SW 1271 (cell line): ENCODE data around the gene TMOD1.

ENCODE experiments used
- DNase-seq, 2 experiments: peaks; one replicate each; lab custom pipeline; 2025; lab: John Stamatoyannopoulos, UW

Gene TMOD1

GRCh38 chr9:97518166-97518908 is 16.9 kb downstream of the TMOD1 start:
- DNase-seq, result no peak

- DNase-seq, result no peak
These were observed 17.4 kb downstream of the TMOD1 start for GRCh38 chr9:97518909-97519307.

DNA sequence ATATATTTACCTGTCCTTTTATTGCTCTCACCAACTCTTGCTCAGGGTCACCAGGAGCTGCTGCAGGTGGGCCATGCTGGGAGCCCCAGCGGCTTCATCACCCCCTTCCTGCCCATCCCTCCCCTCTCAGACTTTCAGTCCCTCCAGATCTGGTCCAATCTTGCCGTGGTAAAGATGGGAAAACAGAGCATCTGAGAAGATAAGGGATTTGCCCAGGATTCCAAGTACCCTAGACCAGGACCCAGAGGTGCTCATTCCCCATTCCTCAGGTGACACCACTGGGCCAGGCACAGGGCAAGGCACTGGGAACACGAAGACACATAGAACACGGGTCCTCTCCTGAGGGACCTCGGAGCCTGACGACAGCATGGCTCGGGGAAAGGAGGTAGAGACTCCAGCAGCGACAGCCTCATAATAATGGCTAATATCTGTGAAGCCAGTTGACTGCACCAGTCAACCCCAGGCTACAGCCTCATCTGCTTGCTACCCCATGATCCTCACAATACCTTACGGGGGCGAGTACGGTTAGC is 18.0 kb downstream of the TMOD1 start:
- no peak for DNase-seq

DNA sequence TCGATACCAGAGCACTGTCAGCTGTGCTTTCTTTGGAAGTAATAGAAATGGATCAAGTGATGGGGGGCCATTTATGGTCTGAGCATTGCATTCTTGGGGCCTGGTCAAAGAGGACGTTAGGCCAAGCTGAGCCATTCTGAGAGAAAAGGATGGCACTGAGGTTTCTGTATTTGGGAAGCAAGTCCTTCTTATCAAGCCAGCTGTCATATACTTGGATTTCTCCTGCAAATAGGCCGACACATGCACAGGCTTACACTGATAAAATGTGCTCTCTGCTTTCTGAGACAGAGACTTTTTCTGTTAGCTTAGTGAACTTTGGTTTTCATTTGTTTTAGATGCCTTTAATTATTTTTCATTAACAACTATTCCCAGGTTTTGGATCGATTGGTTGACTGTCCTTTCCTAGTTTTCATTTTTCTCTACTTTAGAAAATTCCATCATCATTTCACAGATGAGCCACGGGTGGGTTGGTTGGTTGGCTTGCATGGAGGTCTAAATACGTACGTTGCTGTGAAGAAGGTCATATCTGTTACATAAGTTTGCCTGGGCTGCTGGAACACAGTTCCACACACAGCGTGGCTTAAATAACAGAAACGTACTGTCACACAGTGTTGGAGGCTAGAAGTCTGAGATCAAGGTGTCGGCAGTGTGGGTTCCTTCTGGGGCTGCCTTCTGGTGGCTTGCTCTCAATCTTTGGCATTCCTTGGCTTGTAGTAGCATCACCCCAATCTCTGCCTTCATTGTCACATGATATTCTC is 20.3 kb downstream of the TMOD1 start:
- no peak for DNase-seq

DNA sequence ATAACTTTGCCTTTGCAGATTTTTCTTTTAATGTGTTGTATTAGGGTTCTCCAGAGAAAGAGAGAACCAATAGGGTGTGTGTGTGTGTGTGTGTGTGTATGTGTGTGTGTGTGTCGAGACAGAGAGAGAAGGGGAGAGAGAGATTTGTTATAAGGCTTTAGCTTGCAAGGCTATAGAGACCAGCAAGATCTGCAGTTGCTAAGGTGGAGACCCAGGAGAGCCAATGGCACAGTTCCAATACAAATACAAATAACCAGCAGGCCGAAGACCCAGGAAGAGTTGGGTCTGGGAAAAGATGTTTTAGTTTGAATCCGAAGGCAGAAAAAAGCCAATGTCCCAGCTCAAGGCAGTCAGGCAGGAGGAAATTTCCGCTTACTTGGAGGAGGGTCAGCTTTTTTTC is 23.0 kb downstream of the TMOD1 start:
- no peak for DNase-seq

DNA sequence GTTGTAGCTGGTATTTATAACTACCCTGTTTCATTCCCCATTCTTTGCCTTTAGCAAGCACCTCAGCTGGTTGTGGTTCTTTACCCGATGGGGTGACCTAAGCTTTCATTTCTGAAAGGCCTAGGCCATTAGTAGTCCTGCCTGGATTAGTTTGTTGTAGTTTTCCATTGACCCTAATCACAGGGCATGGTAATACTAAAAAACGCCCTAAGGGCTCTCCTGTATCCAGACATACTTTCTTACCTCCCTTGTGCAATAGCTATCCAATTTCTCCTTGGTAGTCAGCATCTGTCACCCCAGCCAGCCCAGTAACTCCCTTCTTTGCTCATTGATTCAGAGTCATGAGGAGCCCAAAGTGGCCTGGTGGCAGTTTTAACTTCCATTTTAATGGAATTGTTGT is 24.0 kb downstream of the TMOD1 start:
- DNase-seq, result no peak

GRCh38 chr9:97526895-97527575 is 25.6 kb downstream of the TMOD1 start:
- no peak for DNase-seq

- no peak for DNase-seq
These were observed 26.4 kb downstream of the TMOD1 start for GRCh38 chr9:97527626-97528528.

DNA sequence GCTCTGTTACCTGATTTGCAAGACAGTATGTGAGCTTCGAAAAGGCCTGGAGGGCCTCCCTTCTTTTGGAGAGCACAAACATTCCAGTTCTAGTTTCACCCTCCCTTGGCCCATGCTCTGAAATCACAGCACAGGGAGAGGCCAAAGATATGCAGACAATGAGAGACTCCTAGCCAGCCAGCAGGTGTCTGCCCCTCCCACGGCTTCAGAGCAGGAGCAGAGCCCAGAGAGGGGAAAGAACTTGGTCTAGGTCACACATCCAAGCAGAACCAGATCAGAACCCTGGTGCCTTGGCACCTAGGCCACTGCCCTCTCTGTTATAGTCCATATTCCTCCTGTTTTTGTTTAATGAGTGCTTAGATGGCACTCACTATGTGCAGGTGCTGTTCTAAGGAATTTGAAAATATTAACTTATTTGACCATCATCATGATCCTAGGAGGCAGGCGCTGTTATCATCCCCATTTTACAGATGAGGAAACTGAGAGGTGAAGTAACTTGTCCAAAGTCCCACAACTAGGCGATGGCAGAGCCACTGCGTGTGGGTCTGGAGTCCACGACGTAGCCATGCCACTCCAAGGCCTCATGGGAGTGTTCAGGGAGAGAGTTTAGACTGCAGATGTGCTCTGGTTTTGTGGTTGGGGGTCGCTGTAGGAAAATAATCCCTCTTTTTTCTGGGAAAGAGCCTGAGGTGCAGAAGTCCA is 27.2 kb downstream of the TMOD1 start:
- DNase-seq, result no peak

DNA sequence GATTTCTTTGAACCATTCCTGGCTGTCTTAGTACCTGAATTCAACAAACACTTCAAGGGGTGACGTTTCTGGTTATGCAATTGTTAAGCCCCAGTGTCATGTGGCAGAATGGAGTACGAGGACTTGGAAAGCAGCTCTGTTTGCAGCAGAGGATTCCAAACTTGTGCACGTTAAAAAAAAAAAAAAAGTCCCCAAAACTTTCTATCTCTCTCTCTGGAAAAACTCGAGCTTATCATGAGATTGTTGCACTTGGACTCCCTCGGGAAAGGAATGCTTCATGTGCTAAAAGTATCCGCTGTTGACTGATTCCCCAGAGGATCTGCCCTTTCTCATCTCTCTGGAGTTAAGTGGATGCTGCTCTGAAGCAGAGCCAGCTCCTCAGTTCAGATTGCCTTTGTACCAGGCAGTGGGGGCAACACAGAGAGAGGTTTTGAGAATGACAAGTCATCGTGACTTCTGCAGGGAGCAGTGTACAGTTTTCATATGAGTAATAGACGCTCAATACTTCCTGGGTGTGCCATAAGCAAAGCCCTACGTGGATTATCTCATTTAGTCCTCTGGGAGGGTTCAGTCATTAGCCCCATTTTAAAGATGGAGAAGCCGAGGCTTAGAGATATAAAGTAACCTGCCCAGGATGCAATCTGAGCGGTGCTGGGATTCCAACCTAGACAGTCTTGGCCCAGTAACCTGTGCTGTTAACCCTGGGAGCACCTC is 28.1 kb downstream of the TMOD1 start:
- no peak for DNase-seq

DNA sequence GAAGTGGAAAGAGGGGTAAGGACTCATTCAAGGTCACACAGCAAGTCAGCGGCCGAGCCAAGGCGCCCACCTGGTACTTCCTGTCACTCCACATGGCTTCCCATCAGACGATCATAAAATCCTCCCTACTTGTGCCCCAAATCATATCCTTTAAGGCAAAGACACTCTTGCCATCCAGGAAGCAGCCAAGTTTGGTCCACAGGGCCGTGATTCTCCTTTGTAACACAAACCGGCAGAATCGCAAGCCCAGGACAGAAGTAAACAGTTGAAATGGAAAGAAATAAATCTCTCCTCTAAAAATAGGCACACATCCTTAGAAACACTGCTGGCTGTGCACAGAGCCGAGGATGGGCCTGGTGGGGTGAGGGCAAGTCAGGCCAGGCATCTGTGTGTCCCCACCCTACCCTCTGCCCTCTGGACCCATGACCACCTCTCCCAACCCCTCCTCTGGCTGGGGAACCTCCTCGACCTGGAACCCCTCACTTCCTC is 30.5 kb downstream of the TMOD1 start:
- no peak for DNase-seq

DNA sequence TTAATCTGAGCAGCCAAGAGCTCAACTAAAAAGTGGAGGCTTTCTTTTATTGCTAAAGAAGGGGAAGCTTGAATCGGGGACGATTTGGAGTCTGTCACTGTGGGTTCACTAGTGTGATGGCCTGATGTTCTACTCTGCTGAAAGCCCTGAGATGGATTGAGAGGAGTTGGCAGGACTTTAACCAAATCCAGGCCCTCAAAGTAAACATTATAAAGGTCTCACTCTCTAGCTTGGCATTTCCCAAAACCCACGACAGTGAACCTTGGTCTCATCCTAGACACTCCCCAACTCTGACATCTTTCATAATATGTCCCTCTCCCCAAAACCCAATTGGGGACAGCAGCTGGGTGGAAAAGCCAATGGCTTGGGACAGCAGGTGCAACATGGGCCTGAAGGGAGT is 32.7 kb downstream of the TMOD1 start:
- no peak for DNase-seq

GRCh38 chr9:97534961-97535594 is 33.6 kb downstream of the TMOD1 start:
- DNase-seq, result no peak

- no peak for DNase-seq
These were observed 34.3 kb downstream of the TMOD1 start for GRCh38 chr9:97535771-97536170.

DNA sequence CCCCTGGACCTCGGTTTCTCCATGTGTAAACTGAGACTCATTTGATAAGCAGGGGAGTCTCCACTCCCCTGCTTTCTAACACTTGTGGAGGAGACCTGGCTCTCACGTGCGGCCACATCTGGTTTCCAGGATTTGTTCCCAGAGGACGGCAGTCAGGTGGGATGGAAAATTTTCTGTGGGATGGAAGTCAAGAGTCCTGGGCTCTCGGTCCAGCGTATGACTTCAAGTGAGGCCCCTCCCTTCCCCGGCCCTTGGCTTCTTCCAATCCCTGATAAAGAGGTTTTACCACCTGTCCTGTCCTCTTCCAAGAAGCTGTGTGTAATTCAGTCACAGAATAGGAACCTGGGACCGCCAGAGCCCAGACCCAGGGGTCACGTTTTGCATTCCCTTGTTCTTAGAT is 35.0 kb downstream of the TMOD1 start:
- no peak for DNase-seq

- no peak for DNase-seq
These were observed 42.1 kb downstream of the TMOD1 start for GRCh38 chr9:97543561-97543960.

DNA sequence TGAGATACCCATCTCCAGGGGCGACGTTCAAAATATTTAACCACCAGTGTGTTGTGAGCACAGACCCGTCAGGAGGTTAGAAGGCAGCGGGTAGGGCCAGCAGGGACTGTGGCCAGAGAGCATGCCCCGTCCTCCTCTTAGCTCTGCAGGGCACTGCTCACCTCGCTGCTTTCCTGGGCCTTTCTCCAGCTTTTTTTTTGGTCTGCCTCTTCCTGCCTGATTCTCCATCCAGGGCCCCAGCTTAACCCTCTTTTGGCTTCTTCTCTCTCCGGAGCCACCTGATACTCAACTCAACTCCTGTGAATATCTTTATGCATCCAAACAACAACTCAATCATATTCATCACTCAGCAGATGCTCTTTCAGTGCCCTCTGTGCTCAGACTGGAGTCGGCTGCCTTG is 44.0 kb downstream of the TMOD1 start:
- DNase-seq, result no peak

DNA sequence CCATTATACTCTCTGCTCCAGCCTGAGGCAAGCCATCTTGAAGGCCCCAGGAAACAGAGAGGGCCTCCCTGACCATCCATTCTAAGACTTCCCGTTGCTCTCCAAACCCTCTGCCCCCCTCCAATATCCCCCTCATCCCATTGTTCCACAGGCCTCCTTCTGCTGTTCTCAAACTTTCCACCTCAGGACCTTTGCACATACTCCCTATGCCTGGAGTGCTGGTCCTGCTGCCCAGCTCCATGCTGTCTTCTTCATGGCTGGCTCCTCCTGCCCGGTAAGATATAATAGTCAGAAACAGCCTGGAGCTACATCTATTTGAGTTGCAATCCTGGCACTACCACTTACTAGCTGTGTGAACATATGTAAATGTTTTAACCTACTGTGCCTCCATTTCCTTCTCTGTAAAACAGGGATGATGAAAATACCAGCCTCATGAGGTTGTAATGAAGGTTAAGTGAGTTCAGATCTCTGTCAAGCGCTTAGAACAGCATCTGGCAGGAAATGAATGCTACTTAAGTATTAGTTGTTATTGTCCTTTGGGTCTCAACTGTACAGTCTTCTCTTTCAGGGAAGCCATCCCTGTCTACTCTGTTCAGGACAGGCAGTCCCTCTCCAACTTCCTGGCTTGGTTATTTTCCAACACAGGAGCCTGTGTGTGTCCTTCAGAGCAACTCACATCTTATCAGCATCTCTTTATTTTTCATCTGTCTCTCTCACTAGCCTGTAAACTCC is 45.8 kb downstream of the TMOD1 start:
- no peak for DNase-seq

GRCh38 chr9:97548379-97548778 is 46.9 kb downstream of the TMOD1 start:
- DNase-seq, result no peak
